GM19324 (cell line): Measurements from ENCODE around the gene HOATZ.

Source experiments
- ATAC-seq: cut with Tn5 transposase; IDR thresholded peaks from one replicate; pipeline ENCODE4 v1.9.1; 2021; ENCODE audit warnings: mild to moderate bottlenecking, moderate library complexity; ENCODE audit not compliant: unreplicated experiment, low FRiP score

The HOATZ gene

DNA sequence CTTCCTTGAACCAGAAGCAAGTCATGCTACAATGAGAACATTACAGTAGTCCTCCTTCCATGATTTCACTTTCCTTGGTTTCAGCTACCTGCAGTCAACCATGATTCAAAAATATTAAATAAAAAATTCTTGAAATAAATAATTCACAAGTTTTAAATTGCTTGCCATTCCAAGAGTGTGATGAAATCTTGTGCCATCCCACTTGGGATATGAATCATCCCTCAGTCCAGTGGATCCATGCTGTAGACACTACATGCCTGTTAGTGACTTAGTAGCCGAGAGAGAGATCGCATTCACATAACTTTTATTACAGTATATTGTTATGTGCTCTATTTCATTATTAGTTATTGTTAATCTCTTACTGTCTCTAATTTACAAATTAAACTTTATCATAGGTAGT lies 6.0 kb downstream of the HOATZ start:
- no peak for ATAC-seq

DNA sequence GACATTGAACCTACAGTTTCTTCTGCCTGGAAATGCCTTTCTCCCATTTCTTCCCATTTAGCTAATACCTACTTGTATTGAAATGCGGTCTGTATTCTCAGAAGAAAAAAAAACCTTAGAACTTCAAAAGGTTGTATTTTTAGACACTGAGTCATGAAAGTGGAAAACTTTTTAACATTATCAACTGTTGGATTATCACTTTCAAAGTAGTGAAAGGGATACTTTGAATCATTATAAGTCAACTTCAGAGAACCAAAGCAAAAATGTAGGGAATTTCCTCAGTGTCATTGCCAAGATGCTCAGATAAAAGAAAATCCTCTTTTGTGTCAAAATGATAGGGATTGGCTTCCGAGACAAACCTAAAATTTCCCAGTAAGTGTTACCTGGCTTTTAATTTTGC lies 6.6 kb downstream of the HOATZ start:
- ATAC-seq = no peak

DNA sequence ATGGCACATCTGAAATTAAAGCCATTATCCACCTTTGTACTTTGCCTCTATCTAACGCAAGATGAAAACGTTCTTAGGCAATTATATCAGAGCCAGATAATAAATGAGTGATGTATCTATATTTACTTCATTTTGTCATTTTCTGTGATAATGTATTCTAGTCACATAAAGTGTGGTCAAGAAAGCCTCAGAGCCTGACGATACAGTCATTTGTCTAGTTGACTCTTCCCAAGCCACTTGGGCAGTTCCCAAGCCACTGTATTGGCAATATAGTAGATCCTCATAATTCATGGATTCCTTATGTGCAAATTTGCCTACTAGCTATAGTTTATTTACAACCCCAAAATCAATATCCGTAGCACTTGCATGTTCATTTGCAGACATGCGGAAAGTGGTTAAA lies 7.8 kb downstream of the HOATZ start:
- no peak for ATAC-seq

DNA sequence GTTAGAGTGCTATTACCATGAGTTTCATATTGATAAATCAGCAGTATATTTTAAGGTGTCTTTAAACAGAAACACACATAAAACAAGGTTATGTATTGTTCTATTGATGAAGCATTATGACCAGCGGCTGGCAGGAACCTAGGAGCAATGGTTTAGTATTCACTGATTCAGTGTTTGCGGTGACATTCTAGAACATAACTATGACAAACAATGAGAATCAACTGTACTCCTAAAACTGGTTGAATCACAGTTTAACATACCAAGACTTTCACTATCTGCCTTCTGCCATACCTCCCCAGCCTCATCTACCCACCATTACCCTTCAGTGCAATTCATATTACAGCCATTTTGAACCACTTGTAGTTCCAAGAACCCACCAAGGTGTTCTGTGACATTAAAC lies 8.8 kb downstream of the HOATZ start:
- ATAC-seq = no peak

DNA sequence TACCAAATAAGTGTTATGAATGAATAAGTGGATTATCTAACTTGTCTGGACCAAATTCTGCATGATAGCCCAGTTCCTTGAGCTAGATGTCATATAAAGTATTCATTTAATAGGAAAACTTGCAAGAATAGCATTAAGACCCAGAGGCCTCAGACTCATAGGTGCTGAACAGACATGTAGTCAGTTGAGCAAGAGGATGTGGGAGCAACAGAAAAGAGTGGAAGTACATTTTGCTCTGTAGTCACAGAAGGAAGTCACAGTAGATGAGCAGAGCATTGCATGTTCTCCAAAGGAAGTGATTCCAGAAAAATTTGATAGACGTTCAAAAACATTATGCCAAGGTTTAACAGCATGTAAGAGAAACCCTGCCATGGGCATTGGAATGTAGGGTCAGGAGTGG lies 9.5 kb downstream of the HOATZ start:
- ATAC-seq = no peak

DNA sequence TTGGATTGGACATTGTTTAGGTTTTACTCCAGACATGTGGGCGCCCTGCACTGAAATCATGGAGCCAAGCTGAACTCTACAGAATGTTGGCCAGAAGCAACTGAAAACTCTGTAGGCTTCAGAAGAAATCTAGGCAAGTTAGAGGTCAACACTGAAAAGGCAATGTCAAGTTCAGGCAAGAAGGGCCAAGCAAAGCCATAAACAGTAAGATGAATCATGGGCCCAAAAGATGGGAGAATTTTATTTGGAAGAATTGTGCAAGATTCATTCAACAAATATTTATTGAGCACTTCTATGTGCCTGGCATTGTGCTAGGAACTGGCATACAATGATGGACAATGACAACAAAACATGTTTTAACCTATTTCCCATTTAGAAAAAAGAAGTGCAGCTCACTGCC lies 10.9 kb downstream of the HOATZ start:
- ATAC-seq = no peak

DNA sequence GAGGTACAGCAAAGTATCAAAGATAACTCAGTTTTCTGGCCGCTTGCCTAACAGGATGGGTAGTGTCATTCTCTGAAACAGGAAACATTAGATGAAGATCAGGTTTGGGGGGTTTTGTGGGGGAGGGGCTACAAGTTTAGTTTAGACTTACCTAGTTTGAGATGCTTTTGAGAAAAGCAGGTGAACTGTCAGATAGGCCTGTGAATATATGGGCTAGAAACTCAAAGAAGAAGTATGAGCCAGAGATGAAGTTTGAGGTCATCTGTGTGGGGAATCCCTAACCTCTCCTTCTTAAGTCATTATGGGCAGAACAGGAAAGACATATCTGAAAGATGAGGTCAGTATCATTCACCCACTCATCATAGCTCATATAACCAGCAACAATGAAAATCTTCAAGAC lies 11.9 kb downstream of the HOATZ start:
- ATAC-seq = no peak

DNA sequence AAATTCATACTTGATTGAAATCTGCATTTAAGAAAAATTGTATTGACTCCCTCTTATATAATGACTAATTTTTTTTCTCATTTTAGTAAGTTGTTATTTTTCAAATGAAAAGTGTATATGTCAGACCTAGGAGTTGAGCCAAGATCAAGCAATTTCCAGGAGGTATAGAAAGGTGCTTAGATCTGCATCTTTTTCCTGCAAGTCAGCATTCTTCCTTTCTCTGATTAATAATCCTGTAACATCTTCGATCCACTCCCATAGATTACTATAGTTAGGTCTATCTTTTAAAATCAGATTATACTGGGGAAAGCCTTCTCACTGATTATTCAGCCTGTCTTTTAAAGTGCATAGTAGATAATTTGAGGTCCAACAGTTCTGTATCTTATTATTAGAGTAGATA lies 12.7 kb downstream of the HOATZ start:
- ATAC-seq = no peak

DNA sequence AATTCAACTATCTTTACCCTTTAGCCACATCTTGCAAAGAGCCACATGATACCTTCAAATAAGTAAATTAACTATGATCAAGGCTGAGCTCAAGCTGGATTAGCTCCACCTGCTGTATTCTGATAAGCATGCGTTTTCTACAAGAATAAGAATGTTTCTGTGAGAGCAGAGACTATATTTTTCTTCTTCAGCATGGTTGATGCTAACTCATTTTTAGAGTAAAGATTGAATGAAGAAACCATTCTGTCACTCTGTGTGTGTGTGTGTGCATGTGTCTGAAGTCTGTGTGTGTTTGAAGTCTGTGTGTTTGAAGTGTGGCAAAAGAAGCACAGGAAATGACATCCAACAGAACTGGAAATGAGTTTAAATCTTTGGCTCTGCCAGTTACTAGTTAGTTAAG lies 14.0 kb downstream of the HOATZ start:
- ATAC-seq = no peak

DNA sequence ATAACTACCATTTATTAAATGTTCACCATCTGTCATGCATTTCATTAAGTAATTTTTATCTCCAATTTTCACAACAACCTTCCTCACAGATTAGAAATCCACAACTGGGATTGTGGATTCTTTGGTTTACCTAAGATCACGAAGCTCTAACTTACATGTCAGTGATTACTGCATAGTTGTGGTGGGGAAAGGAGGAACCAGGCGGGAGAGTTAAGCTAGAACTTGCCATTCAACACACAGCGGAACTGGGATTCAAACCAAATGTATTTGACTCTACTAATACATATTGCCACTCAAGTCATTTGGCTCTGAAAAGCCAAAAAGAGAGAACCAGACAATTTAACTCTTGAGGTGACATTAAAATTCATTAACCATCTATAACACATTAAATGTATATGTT lies 15.5 kb downstream of the HOATZ start:
- ATAC-seq = no peak

DNA sequence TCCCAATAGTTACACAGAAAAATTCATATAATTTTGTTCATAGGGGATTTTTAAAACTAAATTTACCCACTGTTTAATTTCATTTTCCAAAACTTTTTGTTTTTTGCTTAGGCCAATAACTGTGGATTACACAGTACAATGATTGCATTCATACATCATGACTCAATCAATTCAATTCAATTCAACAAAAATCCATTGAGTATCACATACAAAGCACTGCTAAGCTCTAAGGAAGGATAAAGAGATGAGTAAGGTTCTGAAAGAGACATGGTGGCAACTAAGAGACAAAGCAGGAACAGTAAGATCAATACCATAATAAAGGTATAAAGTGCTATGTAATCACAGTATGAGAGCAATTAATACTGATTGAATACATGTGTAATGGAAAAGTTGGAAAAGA lies 16.6 kb downstream of the HOATZ start:
- ATAC-seq = no peak

DNA sequence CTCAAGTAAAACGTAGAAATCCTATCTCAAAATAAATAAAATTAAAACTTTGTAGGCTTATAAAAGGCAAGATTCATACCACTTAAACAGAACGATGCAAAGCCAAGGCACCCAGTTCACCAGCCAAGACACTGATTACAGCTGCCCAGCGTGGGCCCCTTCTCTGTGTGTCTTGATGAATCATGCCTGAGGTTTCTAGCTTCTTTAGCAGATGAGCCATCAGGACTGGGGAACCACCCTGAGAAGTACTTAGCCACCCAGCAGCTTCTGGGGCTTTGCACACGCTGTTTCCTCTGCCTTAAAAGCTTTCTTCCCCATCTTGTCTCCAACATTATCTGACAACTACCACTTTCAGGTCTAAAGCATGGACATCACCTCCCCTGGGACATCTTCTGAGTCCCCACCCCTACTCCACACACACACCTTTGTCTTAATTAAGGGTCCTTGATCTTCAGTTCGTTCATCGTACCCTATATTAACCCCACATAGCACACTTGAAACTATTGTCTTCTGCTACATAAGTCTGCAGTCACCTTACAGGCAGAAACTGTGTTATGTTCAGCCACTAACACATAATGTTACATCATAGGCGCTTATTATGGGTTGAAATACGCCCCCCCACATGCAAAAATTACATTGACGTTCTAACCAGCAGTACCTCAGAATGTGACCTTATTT lies 17.2 kb downstream of the HOATZ start:
- no peak for ATAC-seq

DNA sequence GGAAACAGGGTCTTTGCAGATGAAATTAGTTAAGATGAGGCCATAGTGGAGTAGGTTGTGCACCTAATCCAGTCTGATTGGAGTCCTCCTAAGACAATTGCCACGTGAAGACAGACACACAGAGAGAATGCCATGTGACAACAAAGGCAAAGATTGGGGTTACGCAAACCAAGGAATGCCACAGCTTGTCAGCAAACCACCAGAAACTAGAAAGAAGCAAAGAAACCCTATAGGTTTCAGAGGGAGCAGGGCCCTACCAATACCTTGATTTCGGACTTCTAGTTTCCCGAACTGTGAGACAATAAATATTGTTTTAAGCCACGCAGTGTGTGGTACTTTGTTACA lies 17.8 kb downstream of the HOATZ start:
- no peak for ATAC-seq

DNA sequence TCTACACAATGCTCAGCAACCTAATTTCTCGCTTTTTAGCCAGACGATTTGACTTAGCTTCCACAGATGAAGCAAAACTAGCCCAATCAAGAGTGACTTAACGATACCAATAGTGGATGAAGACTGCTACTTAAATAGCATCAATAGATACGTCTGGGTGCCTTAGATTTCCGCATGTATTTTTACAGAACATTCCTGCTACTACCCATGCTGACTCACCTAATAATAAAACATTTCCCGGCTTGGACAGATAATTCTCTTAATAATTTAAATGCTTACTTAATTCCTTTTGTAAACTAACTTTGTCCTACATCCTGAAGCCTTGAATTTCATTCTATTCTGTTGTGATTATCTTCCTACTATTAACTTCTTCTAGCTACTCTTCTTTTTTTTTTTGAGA lies 20.7 kb downstream of the HOATZ start:
- no peak for ATAC-seq

DNA sequence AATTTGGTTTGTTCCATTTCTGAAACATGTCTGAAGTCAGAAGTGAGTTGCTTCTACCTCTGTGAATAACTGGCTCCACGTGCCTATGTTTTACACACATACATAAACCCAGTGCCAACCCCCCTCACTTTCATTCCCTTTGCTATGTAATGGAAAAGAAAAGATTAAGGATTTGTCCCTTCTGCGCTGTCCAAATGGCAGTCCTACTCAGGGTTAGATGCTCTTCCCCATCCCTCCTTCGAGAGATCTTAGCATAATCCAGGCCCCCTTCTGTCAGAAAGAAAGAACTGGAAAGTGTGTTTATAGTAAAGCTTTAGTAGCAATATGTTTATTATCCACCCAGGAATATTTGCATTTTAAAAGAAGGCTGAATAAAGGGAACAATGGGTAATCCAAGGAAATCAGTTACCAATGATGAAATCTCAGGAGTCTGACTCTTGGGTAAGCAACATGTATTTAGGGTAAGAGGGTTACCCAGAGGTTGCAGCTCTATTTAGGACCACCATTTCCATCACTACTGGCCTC lies 22.8 kb downstream of the HOATZ start:
- no peak for ATAC-seq

DNA sequence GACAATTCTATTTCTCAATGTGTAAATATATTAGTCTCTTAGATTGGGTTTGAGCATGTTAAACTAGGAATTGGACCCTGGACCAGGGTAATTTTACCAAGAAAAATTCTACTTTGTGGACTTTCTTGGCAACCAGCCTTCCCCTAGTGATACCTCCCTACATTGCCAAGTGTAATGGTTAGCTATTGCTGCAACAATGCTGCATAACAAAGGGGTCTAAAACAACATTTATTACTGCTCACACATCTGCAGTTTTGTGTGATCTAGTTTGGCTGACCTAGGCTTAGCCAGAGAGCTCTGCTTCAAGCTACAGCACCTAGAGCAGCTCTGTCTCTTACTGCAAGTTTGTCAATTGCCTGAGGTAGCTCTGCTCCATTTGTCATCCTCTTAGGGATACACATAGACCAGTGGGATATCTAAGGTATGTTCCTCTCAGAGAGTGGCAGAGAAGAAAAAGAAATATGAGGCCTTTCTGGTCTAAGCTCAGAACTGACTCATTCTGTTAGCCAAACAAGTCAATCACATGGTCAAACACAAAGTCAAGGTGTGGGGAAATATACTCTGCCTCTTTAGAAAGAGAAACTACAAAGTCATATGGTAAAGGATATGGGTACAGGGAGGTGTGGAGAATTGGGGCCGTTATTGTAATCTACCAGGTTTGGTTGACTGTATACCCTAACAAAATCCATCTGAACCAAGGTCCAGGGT lies 24.0 kb downstream of the HOATZ start:
- no peak for ATAC-seq

DNA sequence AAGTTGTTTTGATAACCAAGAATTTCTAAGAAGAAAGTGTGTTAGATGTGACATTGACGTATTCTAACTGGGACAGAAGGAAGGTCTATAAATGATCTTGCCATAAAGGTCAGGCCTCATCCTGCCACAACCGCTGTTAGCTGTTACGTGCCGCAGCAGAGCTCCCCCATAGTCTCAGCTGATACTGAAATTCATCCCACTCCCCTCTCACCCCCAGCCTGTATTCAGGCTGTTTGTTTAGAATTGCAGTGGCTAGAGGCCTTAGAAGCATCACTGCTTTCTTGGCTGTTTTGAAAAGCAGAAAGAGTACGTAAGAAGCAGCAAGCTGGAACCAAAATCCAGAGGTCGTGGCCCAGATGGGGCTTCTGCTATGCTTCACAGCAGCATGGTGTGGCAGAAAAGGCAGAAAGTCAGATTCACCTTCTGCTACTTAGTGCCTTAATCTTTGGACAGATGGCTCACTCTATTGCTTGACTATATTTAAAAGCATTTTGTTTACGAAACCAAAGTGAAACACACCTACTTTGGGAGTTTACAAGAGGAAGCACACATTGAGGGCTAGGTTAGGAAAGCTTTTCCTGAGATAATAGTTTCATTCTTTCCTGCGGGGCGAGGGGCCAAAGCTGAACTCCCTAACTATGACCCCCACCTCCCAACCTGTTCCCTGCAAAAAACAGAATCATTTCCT lies 25.0 kb downstream of the HOATZ start:
- ATAC-seq = no peak

DNA sequence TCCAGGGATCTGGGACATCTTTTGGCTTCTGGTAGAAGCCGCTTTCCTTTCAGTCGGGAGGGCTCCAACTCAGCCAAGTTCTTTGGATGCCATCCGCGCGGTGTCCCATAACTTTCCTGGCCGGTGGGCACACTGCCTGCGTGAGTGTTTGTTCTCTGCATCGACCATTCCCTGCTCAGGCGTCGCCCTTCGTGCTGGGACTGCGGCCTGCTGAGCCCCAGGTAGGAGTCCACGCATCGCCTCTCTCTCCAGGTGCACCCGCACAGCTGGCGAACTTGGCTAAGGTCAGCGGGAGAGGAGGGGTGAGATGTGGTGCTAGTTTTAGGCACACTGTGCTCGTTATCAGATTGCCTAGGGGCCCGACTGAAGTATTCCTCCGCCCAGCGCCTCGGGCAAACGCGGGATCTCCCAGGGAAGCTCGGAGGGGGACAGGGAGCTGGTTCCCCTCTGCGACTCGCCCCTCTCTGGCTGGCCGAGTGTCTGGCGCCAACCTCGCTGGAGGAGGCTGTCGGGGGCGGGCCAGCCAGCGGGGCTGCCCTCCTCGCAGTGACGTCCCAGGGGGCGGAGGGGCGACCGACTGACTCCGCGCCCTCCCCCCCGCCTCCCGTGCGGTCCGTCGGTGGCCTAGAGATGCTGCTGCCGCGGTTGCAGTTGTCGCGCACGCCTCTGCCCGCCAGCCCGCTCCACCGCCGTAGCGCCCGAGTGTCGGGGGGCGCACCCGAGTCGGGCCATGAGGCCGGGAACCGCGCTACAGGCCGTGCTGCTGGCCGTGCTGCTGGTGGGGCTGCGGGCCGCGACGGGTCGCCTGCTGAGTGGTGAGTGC lies 25.7 kb downstream of the HOATZ start, which contains the start of gene LAYN:
Gene LAYN, plus strand, starts transcription at position 607 of the 823 bp plus-strand sequence. Its CDS starts 124 bp downstream, at position 731.
- no peak for ATAC-seq

DNA sequence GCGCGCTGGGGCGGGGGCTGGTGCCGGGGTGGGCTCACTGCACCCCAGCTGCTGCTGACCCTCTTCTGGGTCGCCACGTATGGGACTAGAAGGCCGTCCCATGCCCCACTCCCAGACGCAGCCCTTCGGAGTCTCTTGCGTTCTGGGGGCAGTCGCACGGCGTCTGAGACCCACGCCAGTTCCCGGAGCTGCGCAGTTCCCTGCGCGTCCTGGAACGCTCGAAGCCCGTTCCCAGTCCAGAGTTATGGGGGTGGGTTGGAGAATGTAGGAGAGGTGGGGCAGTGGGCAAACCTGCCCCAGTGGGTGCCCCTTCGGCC lies 26.3 kb downstream of the HOATZ start:
- ATAC-seq = no peak

DNA sequence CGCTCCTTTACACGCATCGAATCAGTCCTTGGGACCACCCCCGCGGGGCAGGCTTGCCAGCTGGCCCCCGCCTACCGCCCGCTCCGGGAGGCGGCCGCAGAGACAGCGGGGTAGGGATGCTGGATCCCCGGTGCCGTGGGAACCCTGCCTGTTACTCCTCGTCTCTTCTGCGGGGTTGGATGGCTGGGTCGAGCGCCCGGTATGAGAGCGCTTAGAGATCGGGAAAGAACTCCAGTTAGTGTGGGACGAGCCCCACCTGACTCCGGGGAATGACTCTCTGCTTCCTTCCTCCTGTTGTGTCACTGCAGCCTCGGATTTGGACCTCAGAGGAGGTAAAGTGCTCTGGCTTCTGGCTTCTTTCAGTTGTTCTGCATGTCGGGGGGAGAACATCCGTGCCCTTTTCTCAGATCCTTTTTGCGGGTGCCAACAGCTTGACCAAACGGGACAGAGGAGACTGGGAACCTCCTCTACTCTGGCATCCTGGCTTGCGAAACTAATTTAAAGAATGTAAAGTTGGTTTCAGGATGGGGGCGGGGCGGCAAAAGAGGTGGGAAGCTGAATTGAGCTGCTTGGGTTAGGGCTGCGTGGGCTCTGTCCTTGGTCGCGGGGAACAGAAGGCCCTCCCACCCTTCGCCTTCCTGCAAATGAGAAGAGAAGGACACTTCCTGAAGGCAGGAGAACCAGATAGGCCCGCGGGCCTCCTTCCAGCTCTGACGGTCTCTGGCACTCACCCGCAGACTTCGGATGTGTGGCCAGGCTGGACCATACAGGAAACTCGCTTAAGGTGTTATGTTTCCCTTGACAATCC lies 26.9 kb downstream of the HOATZ start:
- no peak for ATAC-seq
